Pancreas (tissue), 10 donors: ENCODE measurements around the gene RARG. TPM values are rescaled to one million over a fixed set of nuclear protein-coding genes. Genes with fewer than 3 reads are reported as not detected.

Source experiments
- ATAC-seq, 4 donors: fragments of 200-7000 bp; cut with Tn5 transposase; one replicate each; pipeline versions ENCODE4 v1.8.0 to v1.9.1; 2020; ENCODE audit warnings: mild to moderate bottlenecking in 4 of 4, moderate library complexity in 4 of 4
- DNase-seq, 6 donors: peaks; one replicate each; pipeline ENCODE4 v3.0.0-alpha.2; 2020
- FAIRE-seq: peaks from 2 replicates; lab custom pipeline; 2012; peaks lifted over from hg19 to GRCh38; lab: Jason Lieb, UNC
- H3K27ac ChIP-seq, 4 donors: fragments of 200-600 bp; sonication (generic); 1 replicate in 3 of 4; 2 replicates in 1 of 4; pipeline versions ENCODE4 v1.5.0 to v1.8.0; 2020
- H3K27me3 ChIP-seq, 4 donors: fragments of 200-600 bp; one replicate each; pipeline ENCODE4 v1.8.0; 2021
- H3K36me3 ChIP-seq, 3 donors: fragments of 200-600 bp; sonication (generic) in 1 of 3; one replicate each; pipeline versions ENCODE4 v1.5.0 to v1.8.0; 2020 to 2021
- H3K4me1 ChIP-seq, 3 donors: fragments of 200-600 bp; one replicate each; pipeline ENCODE4 v1.8.0; 2021
- H3K4me3 ChIP-seq, 4 donors: fragments of 200-600 bp; sonication (generic) in 2 of 4; one replicate each; pipeline versions ENCODE4 v1.5.0 to v1.8.0; 2020 to 2021
- H3K9me3 ChIP-seq, 4 donors: fragments of 200-600 bp; one replicate each; pipeline ENCODE4 v1.8.0; 2021
- WGBS, 2 donors: extraction: QIAGEN DNeasy Blood & Tissue Kit; methylation state at CpG; one replicate each; pipeline ENCODE4 v1.1.7; 2013; 5-methylcytosine and 5-hydroxymethylcytosine counted together
- intact Hi-C, 3 donors: fragments of 100-400 bp; cut with DNase I; formaldehyde crosslinking; loops; one replicate each; pipeline versions ENCODE4 v1.11.1 to v1.14.2; 2022
- polyA plus RNA-seq, 2 donors: library from polyadenylated mRNA; stranded (reverse); fragments of 200-250 nt; gene quantifications; one replicate each; pipeline ENCODE4 v1.2.3, GENCODE V29; 2013
- total RNA-seq, 6 donors: library from RNA; stranded (reverse); fragmentation: NEBNext Ultra II Directional in 4 of 6; extraction: Animal tissue kit (Norgen Biotek cat#: 25700) in 4 of 6; gene quantifications; one replicate each; pipeline versions ENCODE4 v1.2.1 to v1.2.4, GENCODE V29; 2021 to 2023
- TF ChIP-seq, protein P1 (sequence below), 4 donors: fragments of 200-600 bp; sonication (generic) in 3 of 4; IDR thresholded peaks; one replicate each; pipeline versions ENCODE4 v1.5.0 to v1.8.0; 2021; ENCODE audit warnings: antibody characterized with exemption in 4 of 4
- donor health status: healthy with polysubstance abuse.
- donor health status: DM: no; HTN: no; CAD: no; lungs with moderate emphysema.
- donor health status: DM: no; HTN: no; CAD: no.
- donor health status: control.
- donor health status: control.
- donor health status: Bipolar disorder and iron deficiency.
- donor health status: DM: yes; HTN: yes; CAD: no.
- donor health status: DM: no; HTN: no; CAD: no.
- donor health status: DM: no; HTN: no; CAD: no.
- donor health status: DM: yes; HTN: yes; CAD: no.

The RARG gene
- total and polyA plus RNA-seq, 8 donors = 4.4 to 18.7 (median 8.7) TPM

- Histone ChIP-seq H3K9me3 (no peaks in the 10 kb centered on the region), H3K27ac (no peak overlapping the region), H3K4me3 (no peak overlapping the region), H3K36me3 (no peaks in the 10 kb centered on the region), H3K4me1 (no peaks in the 10 kb centered on the region), H3K27me3 (no peaks in the 10 kb centered on the region)
- TF ChIP-seq, protein P1, sequence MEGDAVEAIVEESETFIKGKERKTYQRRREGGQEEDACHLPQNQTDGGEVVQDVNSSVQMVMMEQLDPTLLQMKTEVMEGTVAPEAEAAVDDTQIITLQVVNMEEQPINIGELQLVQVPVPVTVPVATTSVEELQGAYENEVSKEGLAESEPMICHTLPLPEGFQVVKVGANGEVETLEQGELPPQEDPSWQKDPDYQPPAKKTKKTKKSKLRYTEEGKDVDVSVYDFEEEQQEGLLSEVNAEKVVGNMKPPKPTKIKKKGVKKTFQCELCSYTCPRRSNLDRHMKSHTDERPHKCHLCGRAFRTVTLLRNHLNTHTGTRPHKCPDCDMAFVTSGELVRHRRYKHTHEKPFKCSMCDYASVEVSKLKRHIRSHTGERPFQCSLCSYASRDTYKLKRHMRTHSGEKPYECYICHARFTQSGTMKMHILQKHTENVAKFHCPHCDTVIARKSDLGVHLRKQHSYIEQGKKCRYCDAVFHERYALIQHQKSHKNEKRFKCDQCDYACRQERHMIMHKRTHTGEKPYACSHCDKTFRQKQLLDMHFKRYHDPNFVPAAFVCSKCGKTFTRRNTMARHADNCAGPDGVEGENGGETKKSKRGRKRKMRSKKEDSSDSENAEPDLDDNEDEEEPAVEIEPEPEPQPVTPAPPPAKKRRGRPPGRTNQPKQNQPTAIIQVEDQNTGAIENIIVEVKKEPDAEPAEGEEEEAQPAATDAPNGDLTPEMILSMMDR (IDR thresholded peaks at IDR 0.05) = no peak
- WGBS, 2 donors = 15 to 23% methylated on average over 12 of the region's 12 CpGs
- FAIRE-seq = no peak
- DNase-seq = no peak
- intact Hi-C loops = no loop called here
- no peak for ATAC-seq
These were observed 2.4 kb upstream of the RARG start for GRCh38 chr12:53234271-53234914.

GRCh38 chr12:53233671-53234121, 1.7 kb upstream of the RARG start:
- H3K27ac ChIP-seq = peak overlapping the region in 1 of 4 donors; percentile 5
- no peaks in the 10 kb centered on the region for H3K9me3 ChIP-seq
- 45 to 46% methylated on average over 6 to 7 of the region's 7 CpGs for WGBS, 2 donors
- TF ChIP-seq, protein P1 (IDR thresholded peaks at IDR 0.05) = no peak
- H3K36me3 ChIP-seq = no peaks in the 10 kb centered on the region
- H3K4me1 ChIP-seq = no peaks in the 10 kb centered on the region
- intact Hi-C loops = no loop called here
- ATAC-seq (no peak), DNase-seq (no peak), FAIRE-seq (no peak)
- no peak overlapping the region for H3K4me3 ChIP-seq
- no peaks in the 10 kb centered on the region for H3K27me3 ChIP-seq

- peak overlapping the region in 3 of 4 donors; percentile 46 to 62 (median 54) for H3K4me3 ChIP-seq
- ATAC-seq (peak; percentile 41 to 71 (median 67)), DNase-seq (peak in 1 of 6 donors; percentile 60), FAIRE-seq (no peak)
- H3K36me3 ChIP-seq = no peaks in the 10 kb centered on the region
- H3K9me3 ChIP-seq = no peaks in the 10 kb centered on the region
- 28 to 29% methylated on average over 11 of the region's 11 CpGs for WGBS, 2 donors
- no peaks in the 10 kb centered on the region for H3K4me1 ChIP-seq
- intact Hi-C loops = no loop called here
- peak overlapping the region; percentile 5 to 78 (median 64) for H3K27ac ChIP-seq
- TF ChIP-seq, protein P1 (IDR thresholded peaks at IDR 0.05) = no peak
- H3K27me3 ChIP-seq = no peaks in the 10 kb centered on the region
These were observed 845 bp upstream of the RARG start for GRCh38 chr12:53232646-53233461.

GRCh38 chr12:53231671-53231920, 413 bp downstream of the RARG start:
- H3K9me3 ChIP-seq = no peaks in the 10 kb centered on the region
- no peaks in the 10 kb centered on the region for H3K36me3 ChIP-seq
- DNase-seq (no peak), ATAC-seq (no peak), FAIRE-seq (no peak)
- H3K4me1 ChIP-seq = no peaks in the 10 kb centered on the region
- intact Hi-C loops = no loop called here
- 0% methylated on average over 6 to 9 of the region's 9 CpGs for WGBS, 2 donors
- H3K27ac ChIP-seq = peak overlapping the region; percentile 62 to 78 (median 66)
- H3K4me3 ChIP-seq = peak overlapping the region; percentile 29 to 62 (median 50)
- TF ChIP-seq, protein P1 (IDR thresholded peaks at IDR 0.05) = no peak
- H3K27me3 ChIP-seq = no peaks in the 10 kb centered on the region
